Fibroblast of lung (primary cell): Measurements from ENCODE around the gene UCK2. TPM values are rescaled to one million over a fixed set of nuclear protein-coding genes. Genes with fewer than 3 reads are reported as not detected.

Experiments used
- DNase-seq, 2 donors: peaks; one replicate each; pipeline versions ENCODE4 v3.0.0 to v3.0.0-alpha.2; 2010; ENCODE audit warnings: low read depth in 2 of 2
- H2AFZ ChIP-seq: 2 replicates; pipeline ENCODE4 v1.5.1; 2012; ENCODE audit warnings: low read length, control low read depth, inconsistent platforms
- H3K27ac ChIP-seq: 2 replicates; pipeline ENCODE4 v1.5.1; 2011; ENCODE audit warnings: low read length, control low read depth; ENCODE audit not compliant: insufficient read depth
- H3K27me3 ChIP-seq: 2 replicates; pipeline ENCODE4 v1.5.1; 2011; ENCODE audit warnings: mild to moderate bottlenecking, low read length; ENCODE audit not compliant: control insufficient read depth, insufficient read depth
- H3K36me3 ChIP-seq: 2 replicates; pipeline ENCODE4 v1.5.1; 2011; ENCODE audit warnings: low read length; ENCODE audit not compliant: control insufficient read depth, insufficient read depth
- H3K4me1 ChIP-seq: 2 replicates; pipeline ENCODE4 v1.5.1; 2011; ENCODE audit warnings: low read length; ENCODE audit not compliant: control insufficient read depth, insufficient read depth; ENCODE audit errors: extremely low read depth
- H3K4me2 ChIP-seq: 2 replicates; pipeline ENCODE4 v1.5.1; 2011; ENCODE audit warnings: low read length, control low read depth; ENCODE audit not compliant: insufficient read depth; ENCODE audit errors: extremely low read depth
- H3K4me3 ChIP-seq, 4 experiments: fragments of 200-600 bp in 1 of 4; sonication (generic) in 1 of 4; replicated peaks in 1 of 4; 2 replicates each; pipeline ENCODE4 v1.5.1; 2011 to 2016; ENCODE audit warnings: low read length in 4 of 4, low read depth in 3 of 4, mild to moderate bottlenecking in 3 of 4, control low read depth in 2 of 4, inconsistent platforms in 1 of 4, mixed read lengths in 1 of 4; ENCODE audit not compliant: insufficient read depth in 1 of 4; ENCODE audit errors: control extremely low read depth in 1 of 4
- H3K79me2 ChIP-seq: 2 replicates; pipeline ENCODE4 v1.5.1; 2012; ENCODE audit warnings: mild to moderate bottlenecking, low read length, inconsistent platforms; ENCODE audit not compliant: control insufficient read depth, insufficient read depth
- H3K9ac ChIP-seq: 2 replicates; pipeline ENCODE4 v1.5.1; 2011; ENCODE audit warnings: mild to moderate bottlenecking, low read length, control low read depth; ENCODE audit not compliant: insufficient read depth
- H3K9me3 ChIP-seq: 2 replicates; pipeline ENCODE4 v1.5.1; 2012; ENCODE audit warnings: low read depth, low read length; ENCODE audit not compliant: control insufficient read depth, insufficient read depth
- H4K20me1 ChIP-seq: 2 replicates; pipeline ENCODE4 v1.5.1; 2011; ENCODE audit warnings: low read length; ENCODE audit not compliant: control insufficient read depth, insufficient read depth; ENCODE audit errors: extremely low read depth
- EZH2 ChIP-seq: IDR thresholded peaks from 2 replicates; pipeline ENCODE4 v1.5.1; 2012; ENCODE audit warnings: low read length, control low read depth, mild to moderate bottlenecking; ENCODE audit errors: missing control alignments
- polyA plus RNA-seq, 2 donors: library from polyadenylated mRNA; depleted of rRNA in 1 of 2; stranded (reverse) in 1 of 2; unstranded in 1 of 2; fragments of >200 nt; gene quantifications; 2 replicates each; pipeline ENCODE4 v1.2.1, GENCODE V29; 2011 to 2012; ENCODE audit warnings: missing spikeins in 1 of 2
- total RNA-seq: library from RNA; depleted of rRNA; stranded (reverse); fragments of >200 nt; gene quantifications from 2 replicates; pipeline ENCODE4 v1.2.1, GENCODE V29; 2014
- TF ChIP-seq, protein P1 (sequence below), 2 donors: IDR thresholded peaks in 1 of 2; conservative IDR thresholded peaks in 1 of 2; 1 replicate in 1 of 2; 2 replicates in 1 of 2; pipeline ENCODE4 v1.5.1; 2011 to 2012; ENCODE audit warnings: low read length in 2 of 2, control low read depth in 1 of 2, inconsistent platforms in 1 of 2, low read depth in 1 of 2, mild to moderate bottlenecking in 1 of 2

The UCK2 gene
- total and polyA plus RNA-seq, 2 donors (not counting 1 experiment from before 2014, with no cell fraction given) = 95.1 to 99.0 TPM

DNA sequence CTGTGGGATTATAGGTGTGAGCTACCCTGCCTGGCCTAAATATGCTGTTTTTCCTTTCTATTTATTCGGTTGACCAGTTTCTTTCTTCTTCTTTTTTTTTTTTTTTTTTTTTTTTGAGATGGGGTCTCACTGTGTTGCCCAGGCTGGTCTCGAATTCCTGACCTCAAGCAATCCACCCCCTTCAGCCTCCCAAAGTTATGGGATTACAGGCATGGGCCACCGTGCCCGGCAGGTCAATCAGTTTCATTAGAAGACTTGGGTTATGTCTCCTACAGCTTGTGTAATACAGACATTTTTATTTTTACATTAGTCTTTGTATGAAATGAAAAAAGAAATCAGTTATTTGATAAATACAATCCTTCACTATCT is 61.1 kb downstream of the UCK2 start:
- H3K36me3 ChIP-seq = peaks cover 7% of the 10 kb centered on the region
- H3K9me3 ChIP-seq = no peaks in the 10 kb centered on the region
- peaks cover 2% of the 10 kb centered on the region for H3K4me1 ChIP-seq
- peaks cover 61% of the 10 kb centered on the region for H3K79me2 ChIP-seq
- H3K4me3 ChIP-seq = no peak overlapping the region
- TF ChIP-seq EZH2 = no peak
- TF ChIP-seq, protein P1, sequence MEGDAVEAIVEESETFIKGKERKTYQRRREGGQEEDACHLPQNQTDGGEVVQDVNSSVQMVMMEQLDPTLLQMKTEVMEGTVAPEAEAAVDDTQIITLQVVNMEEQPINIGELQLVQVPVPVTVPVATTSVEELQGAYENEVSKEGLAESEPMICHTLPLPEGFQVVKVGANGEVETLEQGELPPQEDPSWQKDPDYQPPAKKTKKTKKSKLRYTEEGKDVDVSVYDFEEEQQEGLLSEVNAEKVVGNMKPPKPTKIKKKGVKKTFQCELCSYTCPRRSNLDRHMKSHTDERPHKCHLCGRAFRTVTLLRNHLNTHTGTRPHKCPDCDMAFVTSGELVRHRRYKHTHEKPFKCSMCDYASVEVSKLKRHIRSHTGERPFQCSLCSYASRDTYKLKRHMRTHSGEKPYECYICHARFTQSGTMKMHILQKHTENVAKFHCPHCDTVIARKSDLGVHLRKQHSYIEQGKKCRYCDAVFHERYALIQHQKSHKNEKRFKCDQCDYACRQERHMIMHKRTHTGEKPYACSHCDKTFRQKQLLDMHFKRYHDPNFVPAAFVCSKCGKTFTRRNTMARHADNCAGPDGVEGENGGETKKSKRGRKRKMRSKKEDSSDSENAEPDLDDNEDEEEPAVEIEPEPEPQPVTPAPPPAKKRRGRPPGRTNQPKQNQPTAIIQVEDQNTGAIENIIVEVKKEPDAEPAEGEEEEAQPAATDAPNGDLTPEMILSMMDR (conservative IDR thresholded peaks at IDR 0.05 in 1 of 2, IDR thresholded peaks at IDR 0.05 in 1 of 2; ENCODE audit: low read depth in 1 of 2, low read length in 2 of 2) = no peak
- H3K27me3 ChIP-seq = no peaks in the 10 kb centered on the region
- H3K4me2 ChIP-seq = no peak overlapping the region
- no peak overlapping the region for H2AFZ ChIP-seq
- H3K27ac ChIP-seq = no peak overlapping the region
- DNase-seq = no peak
- H3K9ac ChIP-seq = no peak overlapping the region
- H4K20me1 ChIP-seq = no peaks in the 10 kb centered on the region

DNA sequence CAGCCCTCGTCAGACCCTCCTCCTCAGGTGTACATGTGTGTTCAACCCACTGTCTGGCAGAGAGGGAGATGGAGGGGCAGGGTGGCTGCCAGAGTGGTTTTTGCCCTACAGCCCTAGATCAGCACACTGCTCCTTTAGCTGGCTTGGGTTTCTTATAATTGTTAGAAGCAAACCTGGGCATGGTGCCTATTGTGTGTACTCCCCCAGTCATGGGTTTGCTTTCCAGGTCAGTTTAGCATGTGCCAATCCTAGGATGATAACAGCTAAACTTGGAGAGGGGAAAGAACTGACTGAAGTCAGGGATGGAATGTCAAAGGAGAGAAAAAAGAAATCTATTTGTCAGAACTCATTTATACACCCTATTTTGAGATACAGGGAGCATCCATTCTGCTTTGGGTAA is 63.3 kb downstream of the UCK2 start:
- no peaks in the 10 kb centered on the region for H3K9me3 ChIP-seq
- peaks cover 42% of the 10 kb centered on the region for H3K79me2 ChIP-seq
- no peaks in the 10 kb centered on the region for H3K27me3 ChIP-seq
- peaks cover 7% of the 10 kb centered on the region for H3K36me3 ChIP-seq
- H2AFZ ChIP-seq = no peak overlapping the region
- H3K4me1 ChIP-seq = peaks cover 10% of the 10 kb centered on the region
- DNase-seq = peak in 1 of 2 donors; percentile 28
- H4K20me1 ChIP-seq = no peaks in the 10 kb centered on the region
- no peak for TF ChIP-seq EZH2
- TF ChIP-seq, protein P1 (conservative IDR thresholded peaks at IDR 0.05 in 1 of 2, IDR thresholded peaks at IDR 0.05 in 1 of 2; ENCODE audit: low read depth in 1 of 2, low read length in 2 of 2) = no peak
- no peak overlapping the region for H3K4me2 ChIP-seq
- H3K4me3 ChIP-seq = no peak overlapping the region
- no peak overlapping the region for H3K27ac ChIP-seq
- H3K9ac ChIP-seq = no peak overlapping the region

DNA sequence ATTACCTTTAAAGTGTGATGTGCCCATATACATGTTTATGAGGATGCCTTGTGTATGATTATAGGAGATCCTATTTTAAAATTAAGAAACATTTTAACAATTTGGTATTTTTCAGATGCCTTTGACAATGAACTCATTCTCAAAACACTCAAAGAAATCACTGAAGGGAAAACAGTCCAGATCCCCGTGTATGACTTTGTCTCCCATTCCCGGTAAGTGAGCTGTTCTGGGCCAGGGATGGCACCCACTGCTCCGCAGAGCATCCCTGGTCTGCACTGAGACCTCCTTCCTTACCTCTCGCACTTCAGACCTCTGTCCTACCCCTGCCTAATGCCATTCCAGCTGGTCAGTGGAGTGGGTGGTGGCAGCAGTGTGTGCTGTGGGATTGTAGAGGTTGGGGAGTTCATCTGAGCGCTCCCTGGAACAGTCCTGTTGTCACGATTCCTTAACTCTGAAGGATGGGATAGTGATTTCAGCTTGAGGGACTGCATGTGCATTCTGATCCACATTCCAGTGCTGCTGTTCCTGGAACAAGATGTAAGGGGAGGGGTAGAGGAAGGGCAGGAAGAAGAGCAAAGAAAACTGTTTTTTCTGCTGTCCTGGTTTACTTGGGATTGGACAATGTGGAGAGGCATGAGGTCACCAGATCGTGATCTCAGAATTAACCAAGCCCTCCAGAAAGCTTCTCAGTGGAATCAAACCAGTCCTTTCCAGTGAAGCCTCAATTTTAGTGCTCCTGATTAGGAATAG is 63.9 kb downstream of the UCK2 start:
- no peaks in the 10 kb centered on the region for H4K20me1 ChIP-seq
- H3K4me2 ChIP-seq = no peak overlapping the region
- H3K36me3 ChIP-seq = peaks cover 7% of the 10 kb centered on the region
- H2AFZ ChIP-seq = no peak overlapping the region
- H3K27me3 ChIP-seq = no peaks in the 10 kb centered on the region
- no peak overlapping the region for H3K9ac ChIP-seq
- peaks cover 36% of the 10 kb centered on the region for H3K79me2 ChIP-seq
- TF ChIP-seq, protein P1 (conservative IDR thresholded peaks at IDR 0.05 in 1 of 2, IDR thresholded peaks at IDR 0.05 in 1 of 2; ENCODE audit: low read depth in 1 of 2, low read length in 2 of 2) = no peak
- no peak for TF ChIP-seq EZH2
- H3K4me3 ChIP-seq = no peak overlapping the region
- no peaks in the 10 kb centered on the region for H3K9me3 ChIP-seq
- DNase-seq = peak in 1 of 2 donors; percentile 68
- H3K4me1 ChIP-seq = peaks cover 15% of the 10 kb centered on the region
- peak overlapping the region; percentile 30 for H3K27ac ChIP-seq
